Measurements from ENCODE around the gene RNF126. TPM values are rescaled to one million over a fixed set of nuclear protein-coding genes. Genes with fewer than 3 reads are reported as not detected.

Gene RNF126
- total and polyA plus RNA-seq, 2 donors: 8.6 to 41.8 TPM

GRCh38 chr19:663682-664117, 686 bp upstream of the RNF126 start:
- Histone ChIP-seq H3K27ac (ENCODE audit: low read depth) (peak overlapping the region; percentile 83), H3K4me1 (ENCODE audit: insufficient read depth) (no peaks in the 10 kb centered on the region), H3K4me3 (ENCODE audit: low read depth, low read length) (peak overlapping the region; percentile 33), H3K36me3 (ENCODE audit: insufficient read depth) (no peaks in the 10 kb centered on the region)
- WGBS: 56% methylated on average over 18 of the region's 18 CpGs
- no peak for DNase-seq (ENCODE audit: extremely low spot score)

DNA sequence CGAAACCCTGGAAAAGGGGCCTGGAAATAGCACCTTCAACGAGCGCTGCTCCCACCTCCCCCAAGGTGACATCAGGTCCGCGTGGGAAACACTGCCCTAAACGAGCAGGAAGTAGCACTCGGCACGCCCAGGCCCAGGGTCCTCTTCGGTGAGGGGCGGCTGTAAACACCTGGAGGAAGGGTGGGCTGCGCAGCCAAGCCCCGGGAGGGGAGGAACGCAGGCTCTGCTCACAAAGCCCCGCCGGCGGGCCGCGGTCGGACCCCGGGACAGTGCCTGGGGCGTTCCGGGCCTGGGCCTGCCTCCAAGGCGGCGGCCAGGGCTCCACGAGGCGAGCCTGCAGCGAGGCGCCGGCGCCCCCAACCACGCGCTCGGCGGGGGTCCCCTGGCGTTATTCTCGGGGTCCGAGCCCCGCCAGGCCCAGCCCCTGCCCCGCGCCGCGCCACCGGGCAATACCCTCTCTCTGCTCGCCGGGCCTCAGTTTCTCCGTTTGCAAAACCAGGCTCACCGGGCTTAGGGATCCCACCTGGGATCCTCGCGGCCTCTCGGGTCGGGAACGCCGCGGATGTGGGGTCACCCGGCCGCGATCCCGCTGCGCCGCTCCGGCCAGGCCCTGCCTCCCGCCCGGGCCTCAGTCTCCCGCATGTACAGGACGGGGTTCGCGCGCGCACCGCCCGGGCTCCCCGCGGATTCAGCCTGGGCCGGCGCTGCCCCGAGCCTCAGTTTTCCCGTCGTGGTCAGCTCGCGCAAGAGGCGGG, 630 bp downstream of the RNF126 start:
- Histone ChIP-seq H3K4me3 (ENCODE audit: low read depth, low read length) (peak overlapping the region; percentile 97), H3K27ac (ENCODE audit: low read depth) (peak overlapping the region; percentile 83), H3K4me1 (ENCODE audit: insufficient read depth) (no peaks in the 10 kb centered on the region), H3K36me3 (ENCODE audit: insufficient read depth) (no peaks in the 10 kb centered on the region)
- under 1% methylated on average over 81 of the region's 81 CpGs for WGBS
- DNase-seq (ENCODE audit: extremely low spot score): no peak

DNA sequence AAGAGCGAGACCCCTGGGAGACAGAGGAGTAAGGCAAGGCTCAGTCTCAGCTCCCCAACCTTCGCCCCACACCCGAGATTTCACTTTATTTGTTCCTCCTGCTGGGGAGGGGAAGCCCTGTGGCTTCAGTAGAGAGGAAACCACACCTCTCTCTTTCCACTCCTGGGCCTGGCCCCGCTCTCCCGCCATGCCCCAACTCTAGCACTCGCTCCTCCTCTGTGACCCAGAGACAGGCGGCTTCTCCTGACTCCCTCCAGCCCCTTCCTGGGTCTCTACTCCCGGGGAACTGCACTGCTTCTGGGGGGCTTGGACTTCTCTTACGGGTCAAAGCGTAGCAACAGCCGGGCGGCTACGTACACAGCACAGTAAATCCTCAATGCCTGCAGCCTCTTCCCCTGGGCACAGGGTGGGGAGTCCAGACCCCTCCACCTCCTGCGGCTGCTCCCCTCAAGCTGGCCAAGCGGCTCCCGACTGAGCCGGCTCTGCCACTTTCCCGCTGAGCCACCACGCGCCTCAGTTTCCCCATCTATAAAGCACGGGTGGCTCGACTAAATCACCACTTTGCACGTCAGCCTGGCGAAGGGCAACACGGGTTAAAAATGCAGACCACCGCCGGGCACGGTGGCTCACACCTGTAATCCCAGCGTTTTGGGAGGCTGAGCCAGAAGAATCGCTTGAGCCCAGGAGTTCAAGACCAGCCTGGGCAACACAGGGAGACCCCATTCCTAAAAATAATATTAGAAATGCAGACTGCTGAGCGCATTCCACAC, 1.4 kb downstream of the RNF126 start:
- 20% methylated on average over 31 of the region's 31 CpGs for WGBS
- H3K36me3 ChIP-seq (ENCODE audit: insufficient read depth): no peaks in the 10 kb centered on the region
- H3K27ac ChIP-seq (ENCODE audit: low read depth): peak overlapping the region; percentile 83
- peak overlapping the region; percentile 97 for H3K4me3 ChIP-seq (ENCODE audit: low read depth, low read length)
- no peak for DNase-seq (ENCODE audit: extremely low spot score)
- no peaks in the 10 kb centered on the region for H3K4me1 ChIP-seq (ENCODE audit: insufficient read depth)

- no peak for DNase-seq (ENCODE audit: extremely low spot score)
- WGBS: 57% methylated on average over 20 of the region's 20 CpGs
- no peak overlapping the region for H3K27ac ChIP-seq (ENCODE audit: low read depth)
- no peaks in the 10 kb centered on the region for H3K36me3 ChIP-seq (ENCODE audit: insufficient read depth)
- peak overlapping the region; percentile 97 for H3K4me3 ChIP-seq (ENCODE audit: low read depth, low read length)
- H3K4me1 ChIP-seq (ENCODE audit: insufficient read depth): no peaks in the 10 kb centered on the region
Measured at GRCh38 chr19:660793-661426, 2.1 kb downstream of the RNF126 start.

DNA sequence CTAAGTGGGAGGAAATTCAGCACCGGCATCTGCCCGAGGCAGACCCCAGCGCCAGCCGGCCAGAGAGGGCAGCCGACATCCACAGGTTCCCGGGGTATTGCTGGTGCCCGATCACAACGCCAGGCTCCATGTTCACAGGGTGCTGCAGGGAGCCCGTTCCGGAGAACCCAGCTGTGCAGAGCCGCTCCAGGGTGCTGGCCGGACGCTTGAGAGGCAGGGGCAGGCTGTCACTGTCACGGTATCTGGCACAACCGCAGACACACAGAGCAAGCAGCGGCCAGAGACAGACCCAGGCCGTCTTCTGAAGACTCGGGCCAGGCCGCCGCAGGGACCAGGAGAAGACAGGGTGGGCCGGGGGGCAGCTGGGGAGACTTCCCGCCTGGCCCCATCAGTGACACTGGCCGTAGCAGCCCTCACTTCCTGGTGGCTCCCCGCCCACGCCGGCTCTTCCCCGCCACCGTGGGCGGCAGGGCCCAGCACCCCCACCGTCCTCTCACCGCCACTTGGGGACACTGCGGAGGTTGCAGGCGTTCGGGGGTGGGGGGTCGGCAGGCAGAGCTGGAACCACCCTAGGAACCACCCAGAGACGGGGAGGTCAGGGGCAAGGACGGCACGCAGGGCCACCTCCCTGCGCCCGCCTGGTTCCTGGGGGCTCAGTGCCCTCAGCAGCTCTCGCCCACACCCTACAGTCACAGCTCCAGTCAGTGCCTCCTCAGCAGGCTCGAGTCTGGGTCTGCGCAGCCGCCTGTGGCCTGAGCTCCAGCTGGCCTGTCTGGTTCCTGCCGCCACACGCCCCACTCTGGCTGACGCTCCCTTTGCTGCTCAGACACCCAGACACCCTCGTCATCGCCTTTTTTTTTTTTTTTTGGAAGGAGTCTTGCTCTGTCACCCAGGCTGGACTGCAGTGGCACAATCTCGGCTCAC, 3.8 kb downstream of the RNF126 start:
- peak overlapping the region; percentile 14 for H3K27ac ChIP-seq (ENCODE audit: low read depth)
- no peaks in the 10 kb centered on the region for H3K36me3 ChIP-seq (ENCODE audit: insufficient read depth)
- DNase-seq (ENCODE audit: extremely low spot score): no peak
- no peaks in the 10 kb centered on the region for H3K4me1 ChIP-seq (ENCODE audit: insufficient read depth)
- WGBS: 79% methylated on average over 50 of the region's 50 CpGs
- H3K4me3 ChIP-seq (ENCODE audit: low read depth, low read length): no peak overlapping the region

GRCh38 chr19:658059-658839, 4.8 kb downstream of the RNF126 start:
- Histone ChIP-seq H3K4me1 (ENCODE audit: insufficient read depth) (no peaks in the 10 kb centered on the region), H3K36me3 (ENCODE audit: insufficient read depth) (no peaks in the 10 kb centered on the region), H3K4me3 (ENCODE audit: low read depth, low read length) (no peak overlapping the region), H3K27ac (ENCODE audit: low read depth) (no peak overlapping the region)
- 79% methylated on average over 33 of the region's 33 CpGs for WGBS
- no peak for DNase-seq (ENCODE audit: extremely low spot score)

- WGBS: 90% methylated on average over 19 of the region's 19 CpGs
- Histone ChIP-seq H3K4me3 (ENCODE audit: low read depth, low read length) (no peak overlapping the region), H3K27ac (ENCODE audit: low read depth) (no peak overlapping the region), H3K4me1 (ENCODE audit: insufficient read depth) (no peaks in the 10 kb centered on the region), H3K36me3 (ENCODE audit: insufficient read depth) (no peaks in the 10 kb centered on the region)
- DNase-seq (ENCODE audit: extremely low spot score): no peak
Measured at GRCh38 chr19:657611-658010, 5.4 kb downstream of the RNF126 start.

DNA sequence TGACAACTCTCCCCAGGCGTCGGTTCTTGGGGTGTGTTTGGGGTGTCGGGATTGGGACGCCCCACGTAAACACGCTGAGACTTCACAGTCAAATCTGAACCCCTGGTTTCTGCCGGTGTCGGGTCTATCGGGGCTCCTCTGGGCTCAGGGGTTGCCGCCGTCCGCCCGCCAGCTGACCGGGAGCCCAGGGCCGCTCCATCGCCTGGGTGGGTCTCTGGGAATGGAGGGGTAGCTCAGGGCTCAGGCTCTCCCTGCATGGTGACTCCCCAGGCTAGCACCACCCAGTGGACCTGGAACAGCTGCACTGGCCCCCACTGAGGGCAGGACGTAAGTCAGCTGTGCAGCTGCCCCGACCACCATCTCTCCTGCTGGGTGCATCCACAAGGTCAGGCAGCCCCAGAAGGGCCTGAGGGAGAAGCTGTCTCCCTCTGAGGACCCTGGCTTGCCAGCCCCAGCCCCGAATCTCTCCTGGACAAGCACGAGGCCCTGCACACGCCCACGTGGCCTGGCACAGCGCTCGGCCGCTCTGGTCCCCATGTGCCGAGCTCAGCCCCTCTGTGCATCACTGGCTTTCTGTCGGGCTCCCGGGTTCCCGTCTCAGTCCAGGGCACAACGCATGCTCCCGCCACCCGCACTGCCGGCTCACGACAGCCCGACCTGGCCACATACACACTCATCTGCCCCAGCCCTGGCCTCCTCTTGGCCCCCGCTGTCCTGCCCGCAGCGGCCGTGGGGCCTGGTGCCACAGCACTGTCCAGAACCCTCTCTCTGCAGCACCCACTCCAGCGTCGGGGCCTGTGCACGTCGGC, 6.1 kb downstream of the RNF126 start:
- H3K4me3 ChIP-seq (ENCODE audit: low read depth, low read length): no peak overlapping the region
- 85% methylated on average over 43 of the region's 43 CpGs for WGBS
- no peak overlapping the region for H3K27ac ChIP-seq (ENCODE audit: low read depth)
- no peaks in the 10 kb centered on the region for H3K4me1 ChIP-seq (ENCODE audit: insufficient read depth)
- no peak for DNase-seq (ENCODE audit: extremely low spot score)
- H3K36me3 ChIP-seq (ENCODE audit: insufficient read depth): no peaks in the 10 kb centered on the region

- Histone ChIP-seq H3K4me1 (ENCODE audit: insufficient read depth) (no peaks in the 10 kb centered on the region), H3K4me3 (ENCODE audit: low read depth, low read length) (no peak overlapping the region), H3K27ac (ENCODE audit: low read depth) (no peak overlapping the region), H3K36me3 (ENCODE audit: insufficient read depth) (peaks cover 4% of the 10 kb centered on the region)
- no peak for DNase-seq (ENCODE audit: extremely low spot score)
- WGBS: 79% methylated on average over 17 of the region's 17 CpGs
Measured at GRCh38 chr19:655691-656090, 7.3 kb downstream of the RNF126 start.

DNA sequence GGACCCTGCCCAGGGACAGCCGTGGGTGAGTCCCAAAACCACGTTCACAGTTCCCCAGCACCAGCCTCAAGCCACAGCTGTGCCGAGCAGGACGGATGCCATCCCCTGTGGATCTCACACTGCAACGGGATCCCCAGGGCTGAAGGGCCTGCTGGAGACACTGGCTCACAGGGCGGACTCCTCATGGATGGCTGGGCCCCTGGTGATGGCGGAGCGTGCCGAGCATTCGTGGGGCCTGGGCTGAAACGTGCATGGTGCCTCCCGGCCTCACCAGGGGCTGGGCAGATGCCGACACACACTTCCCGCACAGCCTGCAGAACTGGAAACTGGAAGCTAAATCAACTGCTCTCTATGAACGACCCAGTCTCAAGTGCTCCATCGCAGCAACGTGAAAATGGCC, 9.6 kb downstream of the RNF126 start:
- H3K4me1 ChIP-seq (ENCODE audit: insufficient read depth): no peaks in the 10 kb centered on the region
- no peak overlapping the region for H3K4me3 ChIP-seq (ENCODE audit: low read depth, low read length)
- WGBS: 90% methylated on average over 17 of the region's 17 CpGs
- peaks cover 7% of the 10 kb centered on the region for H3K36me3 ChIP-seq (ENCODE audit: insufficient read depth)
- no peak for DNase-seq (ENCODE audit: extremely low spot score)
- no peak overlapping the region for H3K27ac ChIP-seq (ENCODE audit: low read depth)

DNA sequence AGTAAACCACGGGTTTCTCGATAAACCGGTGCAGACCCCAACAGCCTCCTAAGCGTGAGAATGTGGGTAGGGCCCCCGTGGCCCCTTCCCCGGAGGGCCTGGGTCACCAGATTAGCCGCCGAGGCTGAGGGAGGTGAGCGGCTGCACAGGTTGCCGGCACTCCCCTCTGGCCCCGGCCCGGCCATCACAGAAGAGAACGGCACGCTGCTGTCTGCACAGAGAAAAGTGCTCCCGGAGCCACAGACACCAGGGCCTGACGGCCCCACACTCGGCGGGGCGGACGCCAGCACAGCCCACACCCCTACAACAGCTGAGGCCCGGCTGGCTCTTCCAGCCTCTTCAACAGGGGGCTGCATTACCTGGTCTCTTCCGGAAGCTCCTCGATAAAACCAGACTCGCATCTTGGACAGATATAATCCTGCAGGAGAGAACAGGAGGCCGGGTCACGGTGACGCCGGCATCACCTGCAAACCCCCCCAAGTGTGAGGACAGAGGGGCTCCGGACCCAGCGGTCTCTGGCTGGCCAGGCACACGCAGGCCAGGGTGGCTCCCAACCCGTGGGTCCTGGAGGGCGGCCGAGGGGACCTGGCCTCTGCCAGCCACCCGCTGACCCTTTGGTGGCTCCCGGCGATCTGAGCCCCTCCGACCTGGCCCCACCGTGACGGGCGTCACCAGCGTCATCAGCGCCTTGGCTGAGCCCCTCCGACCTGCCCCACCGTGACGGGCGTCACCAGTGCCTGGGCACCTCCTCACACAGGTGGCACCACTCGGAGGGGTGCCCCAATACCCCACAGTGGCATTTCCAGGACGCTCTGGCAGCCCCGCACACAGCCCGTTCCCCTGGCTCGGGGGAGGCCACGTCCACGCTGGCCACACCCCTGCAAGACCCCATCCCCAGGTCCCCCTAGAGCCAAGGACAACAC, 10.3 kb downstream of the RNF126 start:
- no peak for DNase-seq (ENCODE audit: extremely low spot score)
- no peak overlapping the region for H3K27ac ChIP-seq (ENCODE audit: low read depth)
- WGBS: 92% methylated on average over 54 of the region's 54 CpGs
- no peaks in the 10 kb centered on the region for H3K4me1 ChIP-seq (ENCODE audit: insufficient read depth)
- no peak overlapping the region for H3K4me3 ChIP-seq (ENCODE audit: low read depth, low read length)
- H3K36me3 ChIP-seq (ENCODE audit: insufficient read depth): peaks cover 9% of the 10 kb centered on the region

All from urinary bladder (tissue), 4 donors.